ENCODE data around the gene AXIN1. TPM values are rescaled to one million over a fixed set of nuclear protein-coding genes. Genes with fewer than 3 reads are reported as not detected.

The AXIN1 gene
- polyA plus RNA-seq, 2 of the 4 experiments (the other 2 are of a cell fraction) = 8.7 to 19.3 TPM

- ChIA-PET CTCF (interaction anchor here (1.4 kb wide), 1 partner anchor 50 kb away, joined by 4 read pairs; no protein-coding TSS in a partner anchor), POLR2A (no interaction called here)
- Histone ChIP-seq H3K4me2 (no peak overlapping the region), H3K27ac (no peak overlapping the region), H3K9me3 (no peaks in the 10 kb centered on the region), H3K4me3 (no peak overlapping the region), H3K4me1 (no peaks in the 10 kb centered on the region)
- no peak for TF ChIP-seq KDM5A (IDR thresholded peaks at IDR 0.05)
- no peak for TF ChIP-seq MYC (IDR thresholded peaks at IDR 0.05; ENCODE audit: borderline replicate concordance, low read length)
- no peak for TF ChIP-seq ESRRA (IDR thresholded peaks at IDR 0.05; ENCODE audit: borderline replicate concordance, low read length)
- no peak for TF ChIP-seq HES2 (IDR thresholded peaks at IDR 0.05)
- no peak for TF ChIP-seq MAZ (IDR thresholded peaks at IDR 0.05; ENCODE audit: borderline replicate concordance, low read depth, low read length)
- no peak for TF ChIP-seq PHF8 (IDR thresholded peaks at IDR 0.05; ENCODE audit: borderline replicate concordance, low read depth)
- no peak for TF ChIP-seq EHMT2 (IDR thresholded peaks at IDR 0.05; ENCODE audit: low read depth)
- TF ChIP-seq NPAS2 (CRISPR knock-in tag; IDR thresholded peaks at IDR 0.05; ENCODE audit: borderline replicate concordance) = no peak
- no peak for ATAC-seq
- FAIRE-seq = no peak
- no peak for DNase-seq (ENCODE audit: low read depth in 1 of 2, low spot score in 1 of 2)
- 92% methylated on average over 31 of the region's 35 CpGs for WGBS (ENCODE audit: missing lambda C conversion rate)
Observed at GRCh38 chr16:263182-263774, 89.2 kb downstream of the AXIN1 start.

GRCh38 chr16:262121-262745, 90.3 kb downstream of the AXIN1 start:
- FAIRE-seq = no peak
- POLR2A ChIA-PET = no interaction called here
- no peak overlapping the region for H3K4me2 ChIP-seq

More at GRCh38 chr16:262121-262745, 90.3 kb downstream of the AXIN1 start:
- TF ChIP-seq RARB (CRISPR knock-in tag; IDR thresholded peaks at IDR 0.05) = no peak
- no peak for TF ChIP-seq FOSB (CRISPR knock-in tag; IDR thresholded peaks at IDR 0.05)
- TF ChIP-seq CHD4 (IDR thresholded peaks at IDR 0.05; ENCODE audit: borderline replicate concordance) = no peak
- TF ChIP-seq HOXA7 (CRISPR knock-in tag; IDR thresholded peaks at IDR 0.05) = no peak
- no peak for TF ChIP-seq HOXB5 (CRISPR knock-in tag; IDR thresholded peaks at IDR 0.05)
- no peak for TF ChIP-seq BCL3 (IDR thresholded peaks at IDR 0.05)
- TF ChIP-seq SMC3 (IDR thresholded peaks at IDR 0.05) = no peak
- no peak for TF ChIP-seq KDM5A (IDR thresholded peaks at IDR 0.05)
- no peak for TF ChIP-seq REST (IDR thresholded peaks at IDR 0.05)
- no peak for TF ChIP-seq TFCP2L1 (CRISPR knock-in tag; IDR thresholded peaks at IDR 0.05)
- TF ChIP-seq RCOR1 (IDR thresholded peaks at IDR 0.05; ENCODE audit: low read depth, low read length) = no peak
- TF ChIP-seq JUNB (IDR thresholded peaks at IDR 0.05) = no peak
- TF ChIP-seq HEYL (CRISPR knock-in tag; IDR thresholded peaks at IDR 0.05) = no peak
- no peak for TF ChIP-seq TP53 (CRISPR knock-in tag; IDR thresholded peaks at IDR 0.05)
- no peak for TF ChIP-seq RNF2 (IDR thresholded peaks at IDR 0.05; ENCODE audit: borderline replicate concordance, low read depth)
- TF ChIP-seq ESRRA (IDR thresholded peaks at IDR 0.05; ENCODE audit: borderline replicate concordance, low read length) = no peak
- no peak for TF ChIP-seq ZFP36 (IDR thresholded peaks at IDR 0.05; ENCODE audit: borderline replicate concordance, partially characterized antibody)
- TF ChIP-seq MAFK (IDR thresholded peaks at IDR 0.05; ENCODE audit: partially characterized antibody) = no peak
- TF ChIP-seq JUN (IDR thresholded peaks at IDR 0.05) = no peak
- no peak for TF ChIP-seq ATOH8 (CRISPR knock-in tag; IDR thresholded peaks at IDR 0.05; ENCODE audit: low read depth)
- no peak for ATAC-seq
- CTCF ChIA-PET = no interaction called here
- Histone ChIP-seq H3K9me3 (no peaks in the 10 kb centered on the region), H3K4me3 (no peak overlapping the region), H3K4me1 (no peaks in the 10 kb centered on the region), H3K27ac (no peak overlapping the region)
- DNase-seq (ENCODE audit: low read depth in 1 of 2, low spot score in 1 of 2) = no peak
- 92% methylated on average over 21 of the region's 29 CpGs for WGBS (ENCODE audit: missing lambda C conversion rate)
